Stomach (tissue), 9 donors: ENCODE measurements around the gene ACTMAP. TPM values are rescaled to one million over a fixed set of nuclear protein-coding genes. Genes with fewer than 3 reads are reported as not detected.
A peak's percentile ranks its signal among the peaks of the same experiment; 100 is the strongest.

ENCODE experiments used
- DNase-seq, 2 donors: peaks; one replicate each; pipeline versions ENCODE4 v3.0.0 to v3.0.0-alpha.2; 2013 to 2019
- H3K27ac ChIP-seq, 5 donors: fragments of 200-600 bp in 4 of 5; sonication (generic) in 4 of 5; one replicate each; pipeline ENCODE4 v1.5.1; 2013 to 2019; ENCODE audit warnings: mild to moderate bottlenecking in 1 of 5, moderate library complexity in 1 of 5
- H3K27me3 ChIP-seq, 3 donors: fragments of 200-600 bp; sonication (generic); one replicate each; pipeline ENCODE4 v1.5.1; 2017 to 2019; ENCODE audit warnings: mixed run types in 1 of 3
- H3K36me3 ChIP-seq, 4 donors: fragments of 200-600 bp; sonication (generic); 1 replicate in 3 of 4; 2 replicates in 1 of 4; pipeline ENCODE4 v1.5.1; 2016 to 2019
- H3K4me1 ChIP-seq, 4 donors: fragments of 200-600 bp; sonication (generic); one replicate each; pipeline ENCODE4 v1.5.1; 2016 to 2019
- H3K4me3 ChIP-seq, 4 donors: fragments of 200-600 bp; sonication (generic) in 3 of 4; one replicate each; pipeline ENCODE4 v1.5.1; 2016 to 2019; ENCODE audit warnings: mild to moderate bottlenecking in 1 of 4
- H3K9me3 ChIP-seq, 4 donors: fragments of 200-600 bp; sonication (generic); one replicate each; pipeline ENCODE4 v1.5.1; 2016 to 2019
- EP300 ChIP-seq: sonication (generic); formaldehyde crosslinking; IDR thresholded peaks from one replicate; pipeline ENCODE4 v1.6.1; 2017; ENCODE audit warnings: antibody characterized with exemption
- POLR2A ChIP-seq, 4 donors: fragments of 450-650 bp; IDR thresholded peaks; one replicate each; pipeline ENCODE4 v1.6.1; 2016; ENCODE audit warnings: antibody characterized with exemption in 4 of 4, control low read depth in 2 of 4, mild to moderate bottlenecking in 1 of 4, moderate library complexity in 1 of 4
- POLR2AphosphoS5 ChIP-seq, 3 donors: sonication (generic); formaldehyde crosslinking; IDR thresholded peaks; one replicate each; pipeline ENCODE4 v1.6.1; 2016; ENCODE audit warnings: antibody characterized with exemption in 3 of 3
- WGBS, 5 donors: extraction: QIAGEN DNeasy Blood & Tissue Kit in 3 of 5; methylation state at CpG; one replicate each; pipeline versions ENCODE4 v1.1.5 to v1.1.7; 2013 to 2018; 5-methylcytosine and 5-hydroxymethylcytosine counted together
- intact Hi-C: fragments of 100-400 bp; cut with DNase I; formaldehyde crosslinking; loops from one replicate; pipeline ENCODE4 v1.15.1; 2023; ENCODE audit warnings: low total_unique reads
- polyA plus RNA-seq, 3 donors: library from polyadenylated mRNA; stranded (reverse); fragments of 200-250 nt; gene quantifications; one replicate each; pipeline ENCODE4 v1.2.3, GENCODE V29; 2013
- total RNA-seq, 5 donors: library from RNA; depleted of rRNA; stranded (reverse); fragments of >200 nt; gene quantifications; one replicate each; pipeline versions ENCODE4 v1.1.0 to v1.2.3, GENCODE V29; 2014 to 2016
- TF ChIP-seq, protein P1 (sequence below), 7 experiments: fragments of 450-650 bp in 4 of 7; fragments of 200-600 bp in 3 of 7; sonication (generic) in 3 of 7; IDR thresholded peaks; one replicate each; pipeline ENCODE4 v1.5.1; 2016 to 2019; ENCODE audit warnings: antibody characterized with exemption in 7 of 7, control low read depth in 2 of 7, mild to moderate bottlenecking in 1 of 7
- donor health status: healthy with polysubstance abuse.
- donor health status: Bipolar disorder and iron deficiency.
- donor health status: healthy.

ACTMAP gene
- total and polyA plus RNA-seq, 8 donors, result 0.73 to 24.6 (median 8.2) TPM

DNA sequence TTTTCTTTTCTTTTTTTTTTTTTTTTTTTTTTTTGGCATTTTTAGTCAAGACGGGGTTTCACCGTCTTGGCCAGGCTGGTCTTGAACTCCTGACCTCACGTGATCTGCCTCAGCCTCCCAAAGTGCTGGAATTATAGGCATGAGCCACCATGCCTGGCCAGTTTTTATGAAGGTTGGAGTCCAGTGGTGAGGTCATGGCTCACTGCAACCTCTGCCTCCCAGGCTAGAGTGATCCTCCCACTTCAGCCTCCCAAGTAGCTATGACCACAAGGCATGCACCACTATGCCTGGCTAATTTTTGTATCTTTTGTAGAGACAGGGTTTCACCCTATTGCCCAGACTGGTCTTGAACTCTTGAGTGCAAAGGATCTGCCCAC lies 5.0 kb upstream of the ACTMAP start:
- intact Hi-C loops, result no loop called here
- peak overlapping the region in 3 of 5 donors; percentile 72 to 86 (median 77) for H3K27ac ChIP-seq
- TF ChIP-seq EP300 (no peak), POLR2AphosphoS5 (IDR thresholded peaks at IDR 0.05) (no peak), POLR2A (IDR thresholded peaks at IDR 0.05) (no peak)
- TF ChIP-seq, protein P1, sequence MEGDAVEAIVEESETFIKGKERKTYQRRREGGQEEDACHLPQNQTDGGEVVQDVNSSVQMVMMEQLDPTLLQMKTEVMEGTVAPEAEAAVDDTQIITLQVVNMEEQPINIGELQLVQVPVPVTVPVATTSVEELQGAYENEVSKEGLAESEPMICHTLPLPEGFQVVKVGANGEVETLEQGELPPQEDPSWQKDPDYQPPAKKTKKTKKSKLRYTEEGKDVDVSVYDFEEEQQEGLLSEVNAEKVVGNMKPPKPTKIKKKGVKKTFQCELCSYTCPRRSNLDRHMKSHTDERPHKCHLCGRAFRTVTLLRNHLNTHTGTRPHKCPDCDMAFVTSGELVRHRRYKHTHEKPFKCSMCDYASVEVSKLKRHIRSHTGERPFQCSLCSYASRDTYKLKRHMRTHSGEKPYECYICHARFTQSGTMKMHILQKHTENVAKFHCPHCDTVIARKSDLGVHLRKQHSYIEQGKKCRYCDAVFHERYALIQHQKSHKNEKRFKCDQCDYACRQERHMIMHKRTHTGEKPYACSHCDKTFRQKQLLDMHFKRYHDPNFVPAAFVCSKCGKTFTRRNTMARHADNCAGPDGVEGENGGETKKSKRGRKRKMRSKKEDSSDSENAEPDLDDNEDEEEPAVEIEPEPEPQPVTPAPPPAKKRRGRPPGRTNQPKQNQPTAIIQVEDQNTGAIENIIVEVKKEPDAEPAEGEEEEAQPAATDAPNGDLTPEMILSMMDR (IDR thresholded peaks at IDR 0.05), result no peak
- DNase-seq, result no peak
- peak overlapping the region in 1 of 4 donors; percentile 38 for H3K4me3 ChIP-seq
- H3K27me3 ChIP-seq, result no peaks in the 10 kb centered on the region
- peaks cover 34 to 53% (median 50%) of the 10 kb centered on the region in 4 donors for H3K36me3 ChIP-seq
- H3K9me3 ChIP-seq, result no peaks in the 10 kb centered on the region
- H3K4me1 ChIP-seq, result peaks cover 29 to 58% (median 55%) of the 10 kb centered on the region in 4 donors
- WGBS, 5 donors, result 77 to 92% (median 87%) methylated on average over 3 of the region's 3 CpGs

DNA sequence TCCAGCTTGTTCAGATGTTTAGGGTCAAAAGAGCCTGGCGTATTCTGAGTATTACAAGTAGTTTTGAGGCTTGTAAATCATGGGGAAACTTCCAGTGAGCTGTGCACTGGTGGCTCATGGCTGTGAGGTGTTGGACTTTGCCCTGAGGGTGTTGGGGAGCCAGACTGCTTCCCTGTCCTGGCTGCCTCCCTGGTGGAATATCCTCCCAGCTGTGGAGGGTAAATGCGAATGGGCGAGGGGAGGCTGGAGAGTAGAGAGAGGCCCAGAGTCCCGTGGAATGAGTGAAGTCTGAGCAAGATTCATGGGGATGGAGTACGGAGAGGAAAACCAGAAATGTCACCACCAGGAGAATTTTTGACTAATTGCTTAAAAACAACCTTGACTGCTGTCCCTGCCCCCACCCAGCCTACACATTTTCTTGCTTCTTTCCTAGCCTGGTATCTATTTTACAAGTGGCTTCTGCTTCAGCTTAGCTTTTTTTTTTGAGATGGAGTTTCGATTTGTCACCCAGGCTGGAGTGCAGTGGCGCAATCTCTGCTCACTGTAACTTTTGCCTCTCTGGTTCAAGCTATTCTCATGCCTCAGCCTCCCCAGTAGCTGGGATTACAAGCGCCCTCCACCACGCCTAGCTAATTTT lies 4.5 kb upstream of the ACTMAP start:
- peak overlapping the region; percentile 48 to 86 (median 72) for H3K27ac ChIP-seq
- H3K4me1 ChIP-seq, result peaks cover 30 to 61% (median 58%) of the 10 kb centered on the region in 4 donors
- peak; percentile 60 to 76 for DNase-seq
- H3K27me3 ChIP-seq, result no peaks in the 10 kb centered on the region
- 52 to 58% (median 53%) methylated on average over 9 of the region's 9 CpGs for WGBS, 5 donors
- peaks cover 29 to 48% (median 45%) of the 10 kb centered on the region in 4 donors for H3K36me3 ChIP-seq
- peak overlapping the region in 3 of 4 donors; percentile 9 to 38 (median 22) for H3K4me3 ChIP-seq
- intact Hi-C loops, result no loop called here
- TF ChIP-seq POLR2AphosphoS5 (IDR thresholded peaks at IDR 0.05) (peak in 1 of 3 donors; percentile 6), POLR2A (IDR thresholded peaks at IDR 0.05) (no peak)
- no peaks in the 10 kb centered on the region for H3K9me3 ChIP-seq

GRCh38 chr19:40752257-40752781 lies 2.0 kb upstream of the ACTMAP start:
- Histone ChIP-seq H3K36me3 (peaks cover 7 to 24% (median 21%) of the 10 kb centered on the region in 4 donors), H3K4me1 (peaks cover 43 to 83% (median 69%) of the 10 kb centered on the region in 4 donors), H3K27me3 (no peaks in the 10 kb centered on the region), H3K27ac (peak overlapping the region; percentile 11 to 98 (median 97)), H3K9me3 (no peaks in the 10 kb centered on the region), H3K4me3 (peak overlapping the region; percentile 62 to 83 (median 77))
- TF ChIP-seq POLR2A (IDR thresholded peaks at IDR 0.05) (no peak), EP300 (no peak), POLR2AphosphoS5 (IDR thresholded peaks at IDR 0.05) (no peak)
- TF ChIP-seq, protein P1 (IDR thresholded peaks at IDR 0.05), result no peak
- 33 to 47% (median 46%) methylated on average over 12 of the region's 12 CpGs for WGBS, 5 donors
- intact Hi-C loops, result no loop called here
- DNase-seq, result no peak

DNA sequence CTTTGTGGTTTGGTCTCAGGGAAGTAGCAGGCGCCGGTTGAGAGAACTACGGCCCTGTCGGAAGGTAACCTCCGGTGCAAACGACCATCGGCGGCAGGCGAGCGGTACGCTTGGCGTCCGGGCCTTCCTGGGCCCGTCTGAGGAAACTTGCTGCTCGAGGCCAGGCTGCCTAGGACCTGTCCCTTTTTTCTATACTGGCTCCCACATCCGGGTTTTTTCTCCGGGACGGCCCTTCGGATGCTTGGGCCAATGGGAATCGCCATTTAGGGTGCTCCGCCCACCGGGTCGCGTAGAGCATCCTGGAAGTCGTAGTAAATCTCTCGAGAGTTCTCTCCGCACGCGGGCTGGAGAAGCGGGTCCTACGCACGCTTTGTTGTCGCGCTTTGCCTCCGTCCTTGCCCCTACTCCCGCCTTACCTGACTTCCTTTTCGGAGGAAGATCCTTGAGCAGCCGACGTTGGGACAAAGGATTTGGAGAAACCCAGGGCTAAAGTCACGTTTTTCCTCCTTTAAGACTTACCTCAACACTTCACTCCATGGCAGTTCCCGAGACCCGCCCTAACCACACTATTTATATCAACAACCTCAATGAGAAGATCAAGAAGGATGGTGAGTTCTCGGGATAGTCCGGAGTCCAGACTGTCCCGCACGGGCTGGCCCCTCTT lies 729 bp upstream of the ACTMAP start, which contains the start of gene SNRPA:
Gene SNRPA, plus strand, starts transcription at position 330 of the 664 bp plus-strand sequence. Its CDS starts 206 bp downstream, at position 536.
- Histone ChIP-seq H3K27ac (peak within 1 kb of the TSS; percentile 93 to 98 (median 97)), H3K4me1 (peaks cover 35 to 70% (median 58%) of the 10 kb centered on the region in 4 donors), H3K4me3 (peak within 1 kb of the TSS; percentile 62 to 83 (median 77)), H3K36me3 (peaks cover 2 to 10% (median 8%) of the 10 kb centered on the region in 4 donors), H3K27me3 (no peaks in the 10 kb centered on the region), H3K9me3 (no peaks in the 10 kb centered on the region)
- TF ChIP-seq POLR2A (IDR thresholded peaks at IDR 0.05) (peak in 1 of 4 donors; percentile 41), EP300 (no peak), POLR2AphosphoS5 (IDR thresholded peaks at IDR 0.05) (peak; percentile 71 to 94 (median 91))
- DNase-seq, result peak; percentile 98 to 99
- intact Hi-C loops, result no loop called here
- WGBS, 5 donors, result 0% methylated on average over 45 to 46 of the region's 46 CpGs

DNA sequence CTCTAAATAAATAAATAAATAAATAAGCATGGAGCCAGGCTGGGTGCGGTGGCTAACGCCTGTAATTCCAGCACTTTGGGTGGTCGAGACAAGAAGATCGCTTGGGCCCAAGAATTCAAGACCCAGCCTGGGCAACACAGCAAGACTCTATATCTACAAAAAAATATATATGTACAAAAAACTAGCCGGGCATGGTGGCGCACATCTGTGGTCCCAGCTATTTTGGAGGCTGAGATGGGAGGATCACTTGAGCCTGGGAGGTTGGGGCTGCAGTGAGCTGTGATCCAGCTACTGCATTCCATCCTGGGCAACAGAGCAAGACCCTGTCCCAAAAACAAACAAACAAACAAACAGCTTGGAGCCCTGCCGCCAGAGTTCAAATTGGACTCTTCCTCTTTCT lies 2.7 kb downstream of the ACTMAP start:
- H3K27me3 ChIP-seq, result no peaks in the 10 kb centered on the region
- H3K36me3 ChIP-seq, result peaks cover 0 to 10% (median 3%) of the 10 kb centered on the region in 4 donors
- DNase-seq, result no peak
- WGBS, 5 donors, result 90 to 99% (median 96%) methylated on average over 7 of the region's 7 CpGs
- H3K27ac ChIP-seq, result peak overlapping the region in 1 of 5 donors; percentile 98
- no peaks in the 10 kb centered on the region for H3K9me3 ChIP-seq
- no peak overlapping the region for H3K4me3 ChIP-seq
- intact Hi-C loops, result no loop called here
- TF ChIP-seq, protein P1 (IDR thresholded peaks at IDR 0.05), result no peak
- TF ChIP-seq POLR2AphosphoS5 (IDR thresholded peaks at IDR 0.05), result no peak
- TF ChIP-seq POLR2A (IDR thresholded peaks at IDR 0.05), result no peak
- no peak for TF ChIP-seq EP300
- H3K4me1 ChIP-seq, result peaks cover 13 to 43% (median 36%) of the 10 kb centered on the region in 4 donors
